DND-41 (cell line): ENCODE results near the gene U2SURP.
"Not testable (repeated sequence)": the region's sequence is repeated elsewhere in the genome, so short reads cannot be mapped to it uniquely, and the experiment has no call there.

Experiments
- ATAC-seq: fragments of 200-7000 bp; cut with Tn5 transposase; 3 replicates; pipeline ENCODE4 v1.9.1; 2021; ENCODE audit warnings: low read depth; ENCODE audit not compliant: insufficient read depth
- DNase-seq: peaks from one replicate; pipeline ENCODE4 v3.0.0-alpha.2; 2020
- H2AFZ ChIP-seq: 2 replicates; pipeline ENCODE4 v1.6.0; 2012; ENCODE audit warnings: low read depth, low read length
- H3K27ac ChIP-seq: 2 replicates; pipeline ENCODE4 v1.5.1; 2012; ENCODE audit warnings: low read length, inconsistent platforms
- H3K27me3 ChIP-seq: fragments of 200-600 bp; sonication (generic); 2 replicates; pipeline ENCODE4 v1.6.0; 2012; ENCODE audit warnings: low read length, mild to moderate bottlenecking, inconsistent platforms; ENCODE audit not compliant: insufficient read depth, poor library complexity
- H3K36me3 ChIP-seq: 2 replicates; pipeline ENCODE4 v1.5.1; 2012; ENCODE audit warnings: low read length, inconsistent platforms; ENCODE audit not compliant: insufficient read depth
- H3K4me1 ChIP-seq: 2 replicates; pipeline ENCODE4 v1.5.1; 2012; ENCODE audit warnings: mild to moderate bottlenecking, low read length; ENCODE audit not compliant: insufficient read depth
- H3K4me2 ChIP-seq: 2 replicates; pipeline ENCODE4 v1.6.0; 2012; ENCODE audit warnings: mild to moderate bottlenecking, moderate library complexity, low read length, inconsistent platforms; ENCODE audit not compliant: insufficient read depth
- H3K4me3 ChIP-seq, 2 experiments: fragments of 200-600 bp in 1 of 2; shearing (Covaris generic) in 1 of 2; 2 replicates each; pipeline ENCODE4 v1.5.1; 2012 to 2016; ENCODE audit warnings: inconsistent platforms in 2 of 2, low read length in 2 of 2, mild to moderate bottlenecking in 2 of 2, low read depth in 1 of 2, moderate library complexity in 1 of 2
- H3K79me2 ChIP-seq: 2 replicates; pipeline ENCODE4 v1.6.0; 2012; ENCODE audit warnings: low read length, inconsistent platforms; ENCODE audit not compliant: insufficient read depth
- H3K9ac ChIP-seq: 2 replicates; pipeline ENCODE4 v1.6.0; 2012; ENCODE audit warnings: low read depth, mild to moderate bottlenecking, inconsistent platforms, low read length, moderate library complexity
- H3K9me3 ChIP-seq: 2 replicates; pipeline ENCODE4 v1.5.1; 2012; ENCODE audit warnings: low read length, moderate library complexity, mild to moderate bottlenecking, inconsistent platforms; ENCODE audit not compliant: insufficient read depth, severe bottlenecking
- H4K20me1 ChIP-seq: 2 replicates; pipeline ENCODE4 v1.6.0; 2012; ENCODE audit warnings: low read length; ENCODE audit not compliant: insufficient read depth
- EZH2 ChIP-seq: IDR thresholded peaks from 3 replicates; pipeline ENCODE4 v1.6.1; 2012; ENCODE audit warnings: borderline replicate concordance, low read depth, mild to moderate bottlenecking, moderate library complexity, low read length, inconsistent platforms; ENCODE audit not compliant: severe bottlenecking
- TF ChIP-seq, protein P1 (sequence below): IDR thresholded peaks from 2 replicates; pipeline ENCODE4 v1.5.1; 2012; ENCODE audit warnings: borderline replicate concordance, low read length, moderate library complexity, mild to moderate bottlenecking; ENCODE audit not compliant: poor library complexity, severe bottlenecking; ENCODE audit errors: extremely low read depth

U2SURP gene

DNA sequence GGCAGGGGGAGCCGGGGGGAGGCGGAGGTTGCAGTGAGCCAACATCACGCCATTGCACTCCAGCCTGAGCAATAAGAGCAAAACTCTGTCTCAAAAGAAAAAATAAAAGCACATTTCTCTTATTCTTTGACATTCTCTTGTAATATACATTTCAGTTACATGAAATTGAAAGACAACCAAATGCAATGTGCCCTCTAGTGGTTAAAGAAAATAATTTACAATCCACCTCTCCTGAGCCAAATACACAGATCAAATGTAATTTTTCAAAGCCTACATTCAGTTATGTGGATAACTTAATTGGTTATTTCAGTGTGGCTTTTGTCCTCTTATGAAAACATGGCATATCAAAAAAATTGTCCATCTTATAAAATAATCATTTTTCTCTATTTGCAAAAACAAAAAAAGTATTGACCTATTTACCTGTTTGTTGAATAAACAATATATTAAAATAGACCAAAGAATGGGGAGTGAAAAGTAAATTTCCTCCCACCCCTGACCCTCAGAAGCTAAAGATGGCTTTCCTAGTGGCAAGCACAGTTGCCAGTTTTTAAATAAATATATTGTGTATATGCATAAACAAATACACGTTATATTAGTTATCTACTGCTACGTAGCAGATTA lies 14.2 kb upstream of the U2SURP start:
- Histone ChIP-seq H3K4me1 (no peaks in the 10 kb centered on the region), H3K27me3 (peaks cover 3% of the 10 kb centered on the region), H3K27ac (no peak overlapping the region), H3K4me3 (no peak overlapping the region), H3K36me3 (no peaks in the 10 kb centered on the region), H3K79me2 (no peaks in the 10 kb centered on the region), H3K9me3 (no peaks in the 10 kb centered on the region), H4K20me1 (no peaks in the 10 kb centered on the region), H3K9ac (no peak overlapping the region), H3K4me2 (no peak overlapping the region), H2AFZ (no peak overlapping the region)
- TF ChIP-seq, protein P1, sequence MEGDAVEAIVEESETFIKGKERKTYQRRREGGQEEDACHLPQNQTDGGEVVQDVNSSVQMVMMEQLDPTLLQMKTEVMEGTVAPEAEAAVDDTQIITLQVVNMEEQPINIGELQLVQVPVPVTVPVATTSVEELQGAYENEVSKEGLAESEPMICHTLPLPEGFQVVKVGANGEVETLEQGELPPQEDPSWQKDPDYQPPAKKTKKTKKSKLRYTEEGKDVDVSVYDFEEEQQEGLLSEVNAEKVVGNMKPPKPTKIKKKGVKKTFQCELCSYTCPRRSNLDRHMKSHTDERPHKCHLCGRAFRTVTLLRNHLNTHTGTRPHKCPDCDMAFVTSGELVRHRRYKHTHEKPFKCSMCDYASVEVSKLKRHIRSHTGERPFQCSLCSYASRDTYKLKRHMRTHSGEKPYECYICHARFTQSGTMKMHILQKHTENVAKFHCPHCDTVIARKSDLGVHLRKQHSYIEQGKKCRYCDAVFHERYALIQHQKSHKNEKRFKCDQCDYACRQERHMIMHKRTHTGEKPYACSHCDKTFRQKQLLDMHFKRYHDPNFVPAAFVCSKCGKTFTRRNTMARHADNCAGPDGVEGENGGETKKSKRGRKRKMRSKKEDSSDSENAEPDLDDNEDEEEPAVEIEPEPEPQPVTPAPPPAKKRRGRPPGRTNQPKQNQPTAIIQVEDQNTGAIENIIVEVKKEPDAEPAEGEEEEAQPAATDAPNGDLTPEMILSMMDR = peak; percentile 77
- TF ChIP-seq EZH2 = no peak
- ATAC-seq = peak; percentile 77
- DNase-seq = no peak

DNA sequence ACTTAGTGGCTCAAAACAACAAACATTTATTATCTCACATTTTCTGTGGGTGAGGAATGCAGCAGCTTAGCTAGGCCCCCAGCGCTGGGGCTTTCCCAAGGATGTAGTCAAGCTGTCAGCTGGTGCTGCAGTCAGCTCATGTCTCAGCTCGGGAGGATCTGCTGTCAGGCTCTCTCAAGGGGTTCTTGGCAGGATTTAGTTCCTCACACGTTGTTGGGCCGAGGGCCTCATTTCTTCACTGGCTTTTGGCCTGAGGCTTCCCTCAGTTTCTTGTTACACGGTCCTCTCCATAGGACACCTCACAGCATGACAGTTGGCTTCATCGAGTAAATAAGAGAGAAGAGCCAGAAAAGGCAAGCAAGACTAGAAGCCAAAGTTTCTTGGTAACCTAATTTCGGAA lies 13.7 kb upstream of the U2SURP start:
- DNase-seq (no peak), ATAC-seq (no peak)
- H2AFZ ChIP-seq = no peak overlapping the region
- no peak overlapping the region for H3K27ac ChIP-seq
- no peaks in the 10 kb centered on the region for H3K79me2 ChIP-seq
- H4K20me1 ChIP-seq = no peaks in the 10 kb centered on the region
- peaks cover 3% of the 10 kb centered on the region for H3K27me3 ChIP-seq
- TF ChIP-seq, protein P1 = no peak
- no peak for TF ChIP-seq EZH2
- H3K4me1 ChIP-seq = no peaks in the 10 kb centered on the region
- H3K4me3 ChIP-seq = no peak overlapping the region
- H3K9ac ChIP-seq = no peak overlapping the region
- no peaks in the 10 kb centered on the region for H3K36me3 ChIP-seq
- H3K4me2 ChIP-seq = no peak overlapping the region
- no peaks in the 10 kb centered on the region for H3K9me3 ChIP-seq

DNA sequence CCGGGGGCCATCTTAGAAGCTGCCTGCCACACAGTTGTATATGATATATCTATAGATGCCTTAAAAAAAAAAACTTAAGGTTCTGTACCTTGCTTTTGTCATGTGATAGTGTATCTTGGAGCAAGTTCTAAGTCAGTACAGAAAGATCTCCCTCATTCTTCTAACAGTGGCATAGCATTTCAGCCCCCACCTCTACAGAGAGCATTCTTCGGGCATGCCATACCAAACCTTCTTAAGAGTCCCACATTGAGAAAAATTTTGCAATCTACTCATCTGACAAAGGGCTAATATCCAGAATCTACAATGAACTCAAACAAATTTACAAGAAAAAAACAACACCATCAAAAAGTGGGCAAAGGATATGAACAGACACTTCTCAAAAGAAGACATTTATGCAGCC lies 13.1 kb upstream of the U2SURP start:
- H3K9me3 ChIP-seq, DNase-seq, H3K4me3 ChIP-seq, H3K4me1 ChIP-seq, ATAC-seq, H2AFZ ChIP-seq, H3K4me2 ChIP-seq, H3K79me2 ChIP-seq, H3K9ac ChIP-seq, H4K20me1 ChIP-seq, H3K27ac ChIP-seq, H3K36me3 ChIP-seq, H3K27me3 ChIP-seq: not testable (repeated sequence)

DNA sequence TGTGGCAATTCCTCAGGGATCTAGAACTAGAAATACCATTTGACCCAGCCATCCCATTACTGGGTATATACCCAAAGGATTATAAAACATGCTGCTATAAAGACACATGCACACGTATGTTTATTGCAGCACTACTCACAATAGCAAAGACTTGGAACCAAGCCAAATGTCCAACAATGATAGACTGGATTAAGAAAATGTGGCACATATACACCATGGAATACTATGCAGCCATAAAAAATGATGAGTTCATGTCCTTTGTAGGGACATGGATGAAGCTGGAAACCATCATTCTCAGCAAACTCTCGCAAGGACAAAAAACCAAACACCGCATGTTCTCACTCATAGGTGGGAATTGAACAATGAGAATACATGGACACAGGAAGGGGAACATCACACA lies 12.5 kb upstream of the U2SURP start:
- H4K20me1 ChIP-seq, H3K36me3 ChIP-seq, H3K4me3 ChIP-seq, H3K27ac ChIP-seq, H3K4me1 ChIP-seq, H3K4me2 ChIP-seq, H3K9ac ChIP-seq, H3K9me3 ChIP-seq, H3K27me3 ChIP-seq, H3K79me2 ChIP-seq, DNase-seq, ATAC-seq, H2AFZ ChIP-seq: not testable (repeated sequence)
